Endothelial cell (in vitro differentiated cells): Measurements from ENCODE around the gene HEPACAM2. TPM values are rescaled to one million over a fixed set of nuclear protein-coding genes. Genes with fewer than 3 reads are reported as not detected.

ENCODE experiments used
- DNase-seq: peaks from one replicate; pipeline ENCODE4 v3.0.0; 2021; ENCODE audit warnings: low spot score
- H3K27ac Mint-ChIP-seq: one replicate; pipeline ENCODE4 v1.8.0; 2021; ENCODE audit warnings: mixed read lengths, inconsistent platforms; ENCODE audit not compliant: unreplicated experiment
- H3K27me3 Mint-ChIP-seq: one replicate; pipeline ENCODE4 v1.8.0; 2021; ENCODE audit warnings: mild to moderate bottlenecking, moderate library complexity, mixed read lengths, inconsistent platforms; ENCODE audit not compliant: unreplicated experiment
- H3K36me3 Mint-ChIP-seq: one replicate; pipeline ENCODE4 v1.8.0; 2021; ENCODE audit warnings: mild to moderate bottlenecking, low read depth, mixed read lengths, inconsistent platforms; ENCODE audit not compliant: unreplicated experiment
- H3K4me1 Mint-ChIP-seq: one replicate; pipeline ENCODE4 v1.8.0; 2021; ENCODE audit warnings: mild to moderate bottlenecking, mixed read lengths, inconsistent platforms; ENCODE audit not compliant: unreplicated experiment
- H3K4me3 Mint-ChIP-seq: one replicate; pipeline ENCODE4 v1.8.0; 2021; ENCODE audit warnings: mild to moderate bottlenecking, mixed read lengths, inconsistent platforms; ENCODE audit not compliant: unreplicated experiment
- H3K9me3 Mint-ChIP-seq: one replicate; pipeline ENCODE4 v1.8.0; 2021; ENCODE audit warnings: mixed read lengths, inconsistent platforms; ENCODE audit not compliant: unreplicated experiment
- long read RNA-seq: library from polyadenylated mRNA; unstranded; transcript quantifications from one replicate; pipeline ENCODE4 v2.0.0, GENCODE V29; 2020; ENCODE audit not compliant: unreplicated experiment
- total RNA-seq: library from RNA; stranded (reverse); fragmentation: NEBNext Ultra II Directional; extraction: Animal tissue kit (Norgen Biotek cat#: 25700); gene quantifications from one replicate; pipeline ENCODE4 v1.2.1, GENCODE V29; 2021; ENCODE audit not compliant: unreplicated experiment
- TF ChIP-seq, protein P1 (sequence below): fragments of 200-600 bp; sonication (generic); IDR thresholded peaks from one replicate; pipeline ENCODE4 v1.5.0; 2021; ENCODE audit warnings: antibody characterized with exemption; ENCODE audit not compliant: unreplicated experiment

The HEPACAM2 gene
- total RNA-seq, result not detected
- long read RNA-seq, result 0 reads

DNA sequence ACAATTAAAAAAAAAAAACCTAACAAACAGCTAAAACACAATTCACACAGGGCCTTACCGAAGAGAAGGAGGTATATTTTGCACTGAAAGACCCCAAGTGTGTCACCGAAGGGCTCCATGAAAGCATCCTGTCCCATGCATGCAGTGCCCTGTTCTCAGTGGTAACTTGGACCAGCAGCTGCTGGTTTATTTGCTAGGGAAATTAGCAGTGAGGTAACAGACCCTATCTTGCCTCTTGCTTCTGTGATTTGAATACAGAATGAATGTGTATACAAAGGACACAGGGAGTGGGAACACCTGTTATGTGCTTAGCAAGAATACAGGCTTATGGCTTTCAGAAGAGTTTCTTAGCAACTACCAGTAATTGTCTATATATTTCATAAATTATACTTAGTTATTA lies at the start of gene HEPACAM2:
HEPACAM2 (minus strand) TSS at position 160 of the 400 bp plus-strand sequence.
- H3K9me3 Mint-ChIP-seq, result no peaks in the 10 kb centered on the region
- H3K4me1 Mint-ChIP-seq, result no peaks in the 10 kb centered on the region
- no peak within 1 kb of the TSS for H3K27ac Mint-ChIP-seq
- DNase-seq, result no peak
- H3K4me3 Mint-ChIP-seq, result no peak within 1 kb of the TSS
- no peaks in the 10 kb centered on the region for H3K27me3 Mint-ChIP-seq
- TF ChIP-seq, protein P1, sequence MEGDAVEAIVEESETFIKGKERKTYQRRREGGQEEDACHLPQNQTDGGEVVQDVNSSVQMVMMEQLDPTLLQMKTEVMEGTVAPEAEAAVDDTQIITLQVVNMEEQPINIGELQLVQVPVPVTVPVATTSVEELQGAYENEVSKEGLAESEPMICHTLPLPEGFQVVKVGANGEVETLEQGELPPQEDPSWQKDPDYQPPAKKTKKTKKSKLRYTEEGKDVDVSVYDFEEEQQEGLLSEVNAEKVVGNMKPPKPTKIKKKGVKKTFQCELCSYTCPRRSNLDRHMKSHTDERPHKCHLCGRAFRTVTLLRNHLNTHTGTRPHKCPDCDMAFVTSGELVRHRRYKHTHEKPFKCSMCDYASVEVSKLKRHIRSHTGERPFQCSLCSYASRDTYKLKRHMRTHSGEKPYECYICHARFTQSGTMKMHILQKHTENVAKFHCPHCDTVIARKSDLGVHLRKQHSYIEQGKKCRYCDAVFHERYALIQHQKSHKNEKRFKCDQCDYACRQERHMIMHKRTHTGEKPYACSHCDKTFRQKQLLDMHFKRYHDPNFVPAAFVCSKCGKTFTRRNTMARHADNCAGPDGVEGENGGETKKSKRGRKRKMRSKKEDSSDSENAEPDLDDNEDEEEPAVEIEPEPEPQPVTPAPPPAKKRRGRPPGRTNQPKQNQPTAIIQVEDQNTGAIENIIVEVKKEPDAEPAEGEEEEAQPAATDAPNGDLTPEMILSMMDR, result no peak
- H3K36me3 Mint-ChIP-seq, result no peaks in the 10 kb centered on the region

DNA sequence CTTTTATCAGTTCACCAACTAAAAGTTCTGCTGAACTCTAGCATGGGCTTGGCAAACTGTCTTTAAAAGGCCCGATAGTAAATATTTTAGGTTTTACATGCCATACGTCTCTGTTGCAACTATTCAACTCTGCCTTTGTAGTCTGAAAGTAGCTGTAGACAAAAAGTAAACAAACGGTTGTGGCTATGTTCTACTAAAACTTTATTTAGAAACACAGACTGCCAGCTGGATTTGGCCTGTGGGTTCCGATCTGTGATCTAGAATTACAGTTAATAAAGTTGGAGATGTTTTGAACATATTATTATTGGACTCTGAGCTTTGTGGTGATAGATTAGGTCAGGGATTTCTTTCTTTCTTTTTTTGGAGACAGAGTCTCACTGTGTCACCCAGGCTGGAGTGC lies 39.0 kb upstream of the HEPACAM2 start:
- TF ChIP-seq, protein P1, result no peak
- Mint-ChIP-seq H3K4me3 (no peak overlapping the region), H3K27ac (no peak overlapping the region), H3K9me3 (no peaks in the 10 kb centered on the region), H3K27me3 (no peaks in the 10 kb centered on the region), H3K4me1 (no peaks in the 10 kb centered on the region), H3K36me3 (no peaks in the 10 kb centered on the region)
- no peak for DNase-seq

GRCh38 chr7:93262535-93262934 lies 36.3 kb upstream of the HEPACAM2 start:
- Mint-ChIP-seq H3K9me3 (no peaks in the 10 kb centered on the region), H3K4me1 (no peaks in the 10 kb centered on the region), H3K36me3 (no peaks in the 10 kb centered on the region), H3K4me3 (no peak overlapping the region), H3K27me3 (no peaks in the 10 kb centered on the region), H3K27ac (no peak overlapping the region)
- TF ChIP-seq, protein P1, result no peak
- DNase-seq, result no peak

DNA sequence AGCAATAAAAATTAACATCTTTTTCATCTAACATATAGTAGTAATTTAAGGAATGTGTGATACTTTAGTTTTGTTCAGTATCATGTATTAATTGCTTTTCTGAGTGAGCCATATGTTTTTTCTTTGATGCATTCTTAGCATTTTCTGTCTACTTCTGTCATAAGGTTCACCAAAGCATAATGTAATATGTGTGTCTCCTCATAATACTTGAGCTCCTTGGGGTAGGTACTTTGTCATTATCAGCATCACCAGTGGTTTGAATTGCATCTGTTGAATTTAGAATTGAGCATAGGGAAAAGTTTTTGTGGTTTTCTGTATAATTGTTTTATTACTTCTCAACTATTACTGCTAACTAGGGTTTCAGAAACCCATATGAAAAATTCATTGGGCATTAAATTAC lies 32.4 kb upstream of the HEPACAM2 start:
- H3K9me3 Mint-ChIP-seq, result no peaks in the 10 kb centered on the region
- no peak for DNase-seq
- TF ChIP-seq, protein P1, result no peak

DNA sequence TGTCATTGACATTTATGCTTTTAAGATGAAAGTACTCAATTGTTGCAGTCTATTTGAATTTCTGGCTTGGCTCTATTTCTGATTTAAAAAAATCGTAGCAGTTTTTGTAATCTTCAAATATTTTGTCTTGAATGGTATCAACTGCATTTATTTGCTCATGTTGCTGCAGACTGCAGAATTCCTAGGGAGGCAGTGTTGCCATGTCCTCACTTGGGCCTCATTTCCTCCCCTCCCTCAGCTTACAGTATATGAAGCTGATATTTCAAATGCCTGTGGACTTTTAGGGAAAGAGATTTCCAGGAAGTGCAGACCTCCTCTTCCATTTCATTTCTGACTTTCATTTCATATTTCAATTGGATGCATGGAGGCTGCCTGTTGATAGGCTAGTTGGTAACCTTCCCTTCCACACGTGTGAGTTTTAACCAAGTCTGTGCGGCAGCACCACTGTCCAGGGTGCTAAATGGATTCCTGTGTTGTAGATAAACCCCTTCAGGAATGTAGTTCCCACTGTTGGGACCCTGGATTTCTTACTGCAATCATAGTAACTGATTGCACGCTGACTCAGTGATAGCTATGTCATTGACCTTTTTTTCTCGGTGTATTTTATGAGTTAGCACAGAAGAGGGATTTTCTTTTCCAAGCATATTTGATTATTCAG lies 23.4 kb upstream of the HEPACAM2 start:
- Mint-ChIP-seq H3K27me3 (peaks cover 4% of the 10 kb centered on the region), H3K4me1 (no peaks in the 10 kb centered on the region), H3K9me3 (no peaks in the 10 kb centered on the region), H3K36me3 (no peaks in the 10 kb centered on the region), H3K27ac (no peak overlapping the region), H3K4me3 (no peak overlapping the region)
- DNase-seq, result peak; percentile 5
- TF ChIP-seq, protein P1, result no peak

More for the DNA sequence above, 32.4 kb upstream of the HEPACAM2 start:
- Mint-ChIP-seq H3K27ac (no peak overlapping the region), H3K4me1 (no peaks in the 10 kb centered on the region), H3K27me3 (no peaks in the 10 kb centered on the region), H3K36me3 (no peaks in the 10 kb centered on the region), H3K4me3 (no peak overlapping the region)
